Pons (tissue), 1 donor: Measurements from ENCODE around the gene CFAP57.
"Not testable (repeated sequence)": the region's sequence is repeated elsewhere in the genome, so short reads cannot be mapped to it uniquely, and the experiment has no call there.

Experiments used
- DNase-seq: peaks from one replicate; pipeline ENCODE4 v3.0.0-alpha.2; 2016; ENCODE audit warnings: low spot score

Gene CFAP57

GRCh38 chr1:43171876-43172526 is at the start of gene CFAP57, which contains the start of gene EBNA1BP2:
CFAP57 (plus strand) TSS chr1:43172330; CDS start chr1:43172754, 424 bp downstream.
EBNA1BP2 (minus strand) TSS chr1:43172290; CDS start chr1:43172118, 172 bp downstream.
- peak; percentile 95 for DNase-seq

GRCh38 chr1:43123031-43123430 is 49.1 kb upstream of the CFAP57 start:
- no peak for DNase-seq

- no peak for DNase-seq
Observed at GRCh38 chr1:43128816-43129215, 43.3 kb upstream of the CFAP57 start.

- DNase-seq = no peak
Observed at GRCh38 chr1:43129426-43129825, 42.7 kb upstream of the CFAP57 start.

- DNase-seq = no peak
Observed at GRCh38 chr1:43134068-43134467, 38.1 kb upstream of the CFAP57 start.

- no peak for DNase-seq
Observed at GRCh38 chr1:43134640-43135039, 37.5 kb upstream of the CFAP57 start.

- no peak for DNase-seq
Observed at GRCh38 chr1:43135857-43136781, 36.0 kb upstream of the CFAP57 start.

GRCh38 chr1:43137445-43138052 is 34.6 kb upstream of the CFAP57 start:
- DNase-seq = peak; percentile 76

GRCh38 chr1:43139295-43139694 is 32.8 kb upstream of the CFAP57 start:
- not testable (repeated sequence) for DNase-seq

GRCh38 chr1:43140010-43140409 is 32.1 kb upstream of the CFAP57 start:
- no peak for DNase-seq

- no peak for DNase-seq
Observed at GRCh38 chr1:43140583-43140982, 31.5 kb upstream of the CFAP57 start.

GRCh38 chr1:43143441-43143888 is 28.7 kb upstream of the CFAP57 start:
- no peak for DNase-seq

GRCh38 chr1:43144237-43144636 is 27.9 kb upstream of the CFAP57 start:
- no peak for DNase-seq

- peak; percentile 11 for DNase-seq
Observed at GRCh38 chr1:43147625-43148327, 24.4 kb upstream of the CFAP57 start.

GRCh38 chr1:43149889-43150288 is 22.2 kb upstream of the CFAP57 start:
- no peak for DNase-seq

GRCh38 chr1:43152866-43153265 is 19.3 kb upstream of the CFAP57 start:
- no peak for DNase-seq

- DNase-seq = no peak
Observed at GRCh38 chr1:43153443-43153842, 18.7 kb upstream of the CFAP57 start.

GRCh38 chr1:43156026-43156425 is 16.1 kb upstream of the CFAP57 start:
- no peak for DNase-seq

- no peak for DNase-seq
Observed at GRCh38 chr1:43165162-43165561, 7.0 kb upstream of the CFAP57 start.

- DNase-seq = no peak
Observed at GRCh38 chr1:43165765-43166164, 6.4 kb upstream of the CFAP57 start.

GRCh38 chr1:43171312-43171875 is 736 bp upstream of the CFAP57 start:
- DNase-seq = peak; percentile 2
